ENCODE measurements around the gene FNDC3B.

GRCh38 chr3:172359231-172359630, 319.9 kb downstream of the FNDC3B start:
- TF ChIP-seq CTCF (IDR thresholded peaks at IDR 0.05) = no peak
- TF ChIP-seq POLR2AphosphoS5 (IDR thresholded peaks at IDR 0.05; ENCODE audit: insufficient read depth in 1 of 2, low read depth in 1 of 2) = no peak
- TF ChIP-seq POLR2A (IDR thresholded peaks at IDR 0.05) = no peak

All from vagina (tissue), 2 donors.